Dermis blood vessel endothelial cell (primary cell): ENCODE results near the gene ATP10D. TPM values are rescaled to one million over a fixed set of nuclear protein-coding genes. Genes with fewer than 3 reads are reported as not detected.

Experiments used
- DNase-seq: peaks from one replicate; pipeline ENCODE4 v3.0.0; 2010
- total RNA-seq: library from RNA; depleted of rRNA; stranded (reverse); fragments of >200 nt; gene quantifications from 2 replicates; pipeline ENCODE4 v1.2.3, GENCODE V29; 2014

ATP10D gene
- total RNA-seq, 1 donor from 2014 or later = 30.5 TPM

DNA sequence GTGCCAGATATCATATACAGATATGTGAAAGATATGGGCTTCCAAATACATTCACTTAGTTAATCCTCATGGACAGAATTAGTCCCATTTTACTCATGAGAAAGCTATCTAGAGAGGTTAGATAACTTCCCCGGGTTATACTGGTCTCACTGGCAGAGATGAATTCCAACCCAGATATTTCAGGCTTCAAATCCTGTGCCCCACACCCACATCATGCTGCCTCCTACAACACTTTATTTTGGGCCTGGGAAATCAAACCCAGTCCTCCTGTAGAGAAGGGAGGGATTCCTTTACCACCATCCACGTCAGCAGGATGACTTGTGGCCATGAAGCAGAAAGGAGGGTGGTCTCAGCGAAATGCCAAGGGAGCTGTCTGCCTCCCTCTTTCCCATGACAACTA lies 113.8 kb downstream of the ATP10D start:
- DNase-seq = no peak

DNA sequence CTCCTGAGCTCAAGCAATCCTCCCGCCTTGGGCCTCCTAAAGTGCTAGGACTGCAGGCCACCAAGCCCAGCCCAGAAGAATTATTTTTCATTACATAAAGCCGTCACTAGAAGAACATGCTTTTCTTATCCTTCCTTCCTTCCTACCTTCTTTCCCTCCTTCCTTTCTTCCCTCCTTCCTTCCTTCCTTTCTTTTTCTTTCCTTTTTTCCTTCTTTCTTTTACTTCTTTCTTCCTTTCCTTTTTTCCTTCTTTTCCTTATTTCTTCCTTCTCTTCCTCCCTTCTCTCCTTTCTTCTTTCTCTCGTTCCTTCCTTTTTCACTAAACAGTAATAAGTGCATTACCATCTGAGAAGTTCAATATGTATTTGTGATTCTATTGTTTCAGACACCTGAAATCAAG lies 121.4 kb downstream of the ATP10D start:
- DNase-seq = no peak

DNA sequence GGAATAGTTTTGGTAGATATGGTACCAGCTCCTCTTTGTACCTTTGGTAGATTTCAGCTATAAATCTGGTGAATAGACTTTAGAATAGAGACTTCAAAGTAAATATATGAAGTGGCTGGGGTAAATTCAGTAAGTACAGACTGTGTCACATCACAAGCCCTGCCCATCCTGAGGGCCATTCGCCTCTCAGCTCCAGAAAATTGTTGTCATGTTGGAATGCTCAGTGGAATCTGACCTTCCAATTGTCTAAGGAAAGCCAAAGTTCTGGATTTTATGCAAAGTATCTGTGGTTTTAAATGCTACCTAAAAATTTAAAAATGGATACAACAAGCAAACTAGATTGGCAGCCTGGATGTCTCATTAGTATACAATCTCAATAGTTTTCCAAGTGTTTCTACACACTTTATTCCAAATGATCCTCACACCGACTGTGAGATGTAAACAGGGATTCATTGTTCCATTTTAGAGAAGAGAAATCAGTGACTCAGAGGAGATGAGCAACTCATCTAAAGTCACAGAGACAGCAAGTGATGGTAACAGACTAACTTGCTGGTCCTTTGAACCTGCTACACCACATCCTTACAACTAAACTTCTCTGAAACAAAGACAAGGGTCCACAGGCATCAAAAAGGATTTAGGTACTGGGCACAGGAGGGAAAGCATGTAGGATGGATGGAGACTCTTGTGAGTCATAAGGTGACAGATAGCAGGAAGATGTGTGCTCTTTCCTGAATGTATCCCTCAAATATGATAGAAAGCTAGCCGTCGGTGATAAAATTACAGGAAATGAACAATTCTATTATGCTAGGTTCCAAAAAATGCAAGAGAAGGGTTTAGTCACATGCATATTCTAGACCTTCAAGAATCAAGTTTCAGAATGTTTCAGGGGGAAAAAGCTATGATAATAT lies 127.3 kb downstream of the ATP10D start:
- DNase-seq = no peak

DNA sequence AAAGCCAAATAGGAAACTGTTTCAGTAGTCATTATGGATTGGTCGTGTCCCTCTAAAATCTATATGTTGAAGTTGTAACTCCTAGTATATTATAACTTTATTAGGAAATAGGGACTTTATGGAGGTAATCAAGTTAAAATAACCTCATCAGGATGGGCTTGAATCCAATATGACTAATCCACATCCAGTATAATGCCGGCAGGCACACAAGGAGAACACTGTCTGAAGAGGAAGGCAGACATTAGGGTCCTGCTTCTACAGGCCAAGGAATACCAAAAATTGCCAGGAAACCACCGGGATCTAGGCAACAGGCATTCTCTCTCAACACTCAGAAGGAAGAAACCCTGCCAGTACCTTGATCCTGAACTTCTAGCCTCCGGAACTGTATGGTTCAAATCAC lies 130.3 kb downstream of the ATP10D start:
- no peak for DNase-seq

DNA sequence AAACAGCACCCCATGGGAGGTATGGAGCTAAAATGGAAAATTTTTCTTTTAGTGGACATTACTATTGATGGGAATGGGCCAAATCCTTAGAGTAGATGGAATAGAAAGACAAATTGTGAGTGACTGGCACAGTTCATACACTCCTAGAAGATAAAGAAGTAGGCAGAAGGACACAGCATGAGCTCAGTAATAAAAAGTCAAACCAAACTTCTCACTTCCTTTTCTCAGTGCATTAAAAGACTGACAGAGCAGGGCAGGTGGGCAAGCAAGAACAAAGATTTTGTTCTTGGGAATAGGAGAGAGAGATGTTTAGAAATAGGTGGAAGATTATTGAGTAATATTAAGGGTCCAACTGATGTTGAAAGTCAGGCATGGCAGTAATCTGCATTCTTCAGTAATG lies 132.5 kb downstream of the ATP10D start:
- DNase-seq = no peak

DNA sequence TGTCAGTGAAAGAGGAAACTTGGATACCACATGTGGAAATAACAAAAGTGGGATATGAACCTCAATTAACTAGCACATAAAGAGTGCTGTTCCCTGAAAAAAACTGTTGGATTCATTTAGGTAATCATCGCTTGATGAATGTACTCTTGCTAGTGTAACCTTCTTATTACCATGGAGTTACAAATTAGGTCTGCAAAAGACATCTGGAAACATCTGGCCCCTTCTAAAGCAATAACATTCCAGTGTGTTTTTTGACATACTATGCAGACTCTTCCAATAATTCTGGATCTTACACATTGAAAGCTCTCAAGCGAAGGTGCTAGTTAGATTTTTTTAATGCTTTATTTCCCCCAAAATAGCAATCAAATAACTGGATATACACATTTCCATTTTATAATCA lies 134.6 kb downstream of the ATP10D start:
- DNase-seq = no peak

DNA sequence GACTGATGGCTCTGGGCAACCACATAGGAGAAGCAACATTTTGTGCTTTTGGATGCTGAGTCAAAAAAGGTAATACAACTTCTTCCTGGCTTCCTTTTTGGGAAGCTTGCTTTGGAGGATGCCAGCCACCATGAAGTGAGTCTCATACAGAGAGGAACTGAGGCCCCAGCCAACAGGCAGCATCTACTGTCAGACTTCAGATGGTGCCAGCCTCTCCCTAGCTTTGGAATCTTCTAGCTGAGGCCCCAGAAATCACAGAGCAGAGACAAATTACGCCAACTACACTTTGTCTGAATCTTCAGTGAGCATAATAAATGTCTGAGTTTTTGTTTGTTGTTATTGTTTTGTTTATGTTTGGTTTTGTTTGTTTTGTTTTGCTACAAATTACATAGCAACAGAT lies 136.1 kb downstream of the ATP10D start:
- DNase-seq = no peak

DNA sequence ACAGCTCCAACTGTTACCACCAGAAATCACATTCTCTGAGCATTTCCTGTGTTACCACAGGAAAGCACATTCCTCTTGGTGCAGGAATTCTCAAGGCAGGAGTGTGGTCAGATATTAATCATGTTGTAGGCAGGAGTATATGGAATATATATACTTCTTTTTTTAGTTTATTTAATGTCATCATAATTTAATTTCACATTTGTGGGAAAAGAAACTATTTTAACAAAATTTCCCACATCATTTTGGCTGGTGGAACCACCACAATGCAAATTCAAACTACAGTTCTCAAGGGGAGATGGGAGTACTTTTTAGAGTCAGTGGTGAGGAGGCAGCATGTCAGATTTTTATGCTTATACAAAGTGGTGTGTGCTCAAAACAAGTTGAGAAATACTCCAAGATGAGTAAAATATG lies 139.0 kb downstream of the ATP10D start:
- no peak for DNase-seq

DNA sequence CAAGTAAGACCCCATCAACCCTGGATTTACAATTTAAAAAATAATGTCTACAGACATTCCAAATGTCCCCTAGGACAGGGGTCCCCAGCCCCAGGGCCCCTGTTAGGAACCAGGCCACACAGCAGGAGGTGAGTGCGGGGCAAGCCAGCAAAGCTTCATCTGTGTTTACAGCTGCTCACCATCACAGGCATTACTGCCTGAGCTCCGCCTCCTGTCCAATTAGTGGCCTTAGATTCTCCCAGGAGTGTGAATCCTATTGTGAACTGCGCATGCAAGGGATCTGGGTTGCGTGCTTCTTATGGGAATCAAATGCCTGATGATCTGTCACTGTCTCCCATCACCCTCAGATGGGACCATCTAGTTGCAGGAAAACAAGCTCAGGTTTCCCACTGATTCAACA lies 146.1 kb downstream of the ATP10D start:
- no peak for DNase-seq

DNA sequence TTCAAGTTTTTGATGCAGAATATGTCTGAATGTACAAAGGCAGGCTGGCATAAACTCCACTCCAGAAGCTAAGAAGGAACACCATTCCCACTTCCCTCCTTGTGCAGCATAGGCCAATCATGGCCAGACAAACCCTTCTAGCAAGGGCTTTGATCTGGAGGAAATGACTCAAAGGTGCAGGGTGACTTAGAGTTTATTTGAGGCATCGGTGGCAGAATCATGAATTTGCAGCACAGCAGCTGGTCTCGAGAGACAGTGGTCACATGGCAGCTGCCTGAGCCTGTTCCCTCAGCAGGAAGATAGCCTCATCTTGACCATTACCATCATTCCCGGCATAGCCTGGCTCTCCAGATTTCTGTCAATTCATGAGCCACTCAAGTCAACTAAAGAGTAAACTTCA lies 154.5 kb downstream of the ATP10D start:
- DNase-seq = peak; percentile 46

DNA sequence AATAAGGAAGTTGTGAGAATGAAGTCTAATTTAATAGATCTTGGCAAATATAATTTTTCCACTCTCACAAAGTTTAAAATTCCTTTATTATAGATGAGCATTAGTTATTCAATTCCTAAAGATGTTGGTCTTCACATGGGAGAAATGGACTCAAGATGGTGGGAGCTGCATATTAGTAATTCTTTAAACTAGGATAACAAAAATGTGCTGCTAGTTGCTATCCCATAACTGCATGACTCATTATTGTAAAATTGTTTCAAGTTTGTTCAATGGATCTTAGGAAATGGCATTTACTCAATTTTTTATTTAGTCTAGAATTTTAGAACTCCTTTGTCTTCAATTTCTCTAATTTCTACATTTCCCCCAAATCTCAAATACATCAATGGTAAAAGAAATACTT lies 155.8 kb downstream of the ATP10D start:
- DNase-seq = no peak

DNA sequence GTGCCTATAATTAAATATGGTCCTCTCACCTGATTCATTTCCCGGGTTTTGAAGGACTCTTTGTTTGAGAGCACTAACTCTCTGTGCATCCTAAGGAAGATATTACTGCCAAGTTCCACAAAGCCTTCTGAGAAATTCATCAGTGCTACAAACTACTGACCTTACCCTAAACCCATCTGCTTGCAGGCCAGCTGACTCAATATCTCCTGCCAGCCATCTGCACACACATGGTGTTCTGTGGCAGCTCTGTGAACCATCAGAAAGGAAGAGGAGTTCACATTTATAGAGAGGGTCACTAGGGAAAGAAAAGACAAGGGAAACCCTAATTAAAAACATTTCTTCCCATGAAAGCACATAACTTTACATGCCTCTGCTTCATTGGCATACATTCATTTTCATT lies 156.7 kb downstream of the ATP10D start:
- no peak for DNase-seq

DNA sequence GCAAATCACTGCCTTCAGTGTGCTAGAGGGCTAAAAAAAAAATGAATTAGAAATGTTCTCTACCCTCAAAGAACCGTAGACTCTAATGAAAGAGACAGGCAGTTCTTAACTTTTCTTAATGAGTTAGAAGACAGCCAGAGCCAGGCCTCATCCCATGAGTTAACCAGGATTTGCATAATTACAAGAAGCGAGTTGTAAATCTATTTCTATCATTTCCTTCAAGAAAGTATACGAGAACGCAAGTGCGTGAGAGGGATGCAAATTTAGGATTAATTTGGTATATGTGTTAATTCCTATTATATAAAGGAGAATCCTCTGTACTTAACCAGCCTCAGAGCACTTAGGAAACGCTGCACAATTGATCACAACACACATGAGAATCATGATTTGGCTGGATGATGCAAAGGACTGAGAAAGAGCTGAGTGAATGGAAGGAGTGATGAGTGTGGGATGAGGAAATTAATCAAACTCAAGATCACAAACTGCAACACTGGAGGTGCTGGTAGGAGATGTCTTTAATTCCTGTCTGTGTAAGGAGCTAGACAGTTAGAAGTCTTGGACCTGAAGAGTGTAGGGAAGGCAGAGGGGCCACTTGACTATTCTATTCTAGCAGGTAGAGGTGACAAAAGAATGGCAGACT lies 157.2 kb downstream of the ATP10D start:
- DNase-seq = no peak

Other genes starting within 250 kb of the ATP10D start
- gene COMMD8, start 21.6 kb upstream of the ATP10D start, total RNA-seq = 20.4 and 24.0 TPM in 2 replicates